CD4-positive, alpha-beta T cell treated with Interleukin-2 at 100 ng/mL for 4 hours (primary cell): ENCODE results near the gene SRPK1.

Source experiments
- DNase-seq: peaks from one replicate; pipeline ENCODE4 v3.0.0-alpha.2; 2020; ENCODE audit warnings: low spot score

Gene SRPK1

GRCh38 chr6:35898003-35898402, 22.9 kb downstream of the SRPK1 start:
- DNase-seq: no peak

- no peak for DNase-seq
Observed at GRCh38 chr6:35897486-35897885, 23.4 kb downstream of the SRPK1 start.

- DNase-seq: no peak
Observed at GRCh38 chr6:35897036-35897435, 23.9 kb downstream of the SRPK1 start.

GRCh38 chr6:35896228-35896627, 24.7 kb downstream of the SRPK1 start:
- DNase-seq: no peak

GRCh38 chr6:35895560-35895959, 25.3 kb downstream of the SRPK1 start:
- no peak for DNase-seq

GRCh38 chr6:35894776-35895175, 26.1 kb downstream of the SRPK1 start:
- DNase-seq: no peak

- no peak for DNase-seq
Observed at GRCh38 chr6:35893246-35893645, 27.7 kb downstream of the SRPK1 start.

GRCh38 chr6:35892482-35892881, 28.4 kb downstream of the SRPK1 start:
- no peak for DNase-seq

GRCh38 chr6:35879151-35879550, 41.7 kb downstream of the SRPK1 start:
- no peak for DNase-seq

- DNase-seq: no peak
Observed at GRCh38 chr6:35876902-35877301, 44.0 kb downstream of the SRPK1 start.

- no peak for DNase-seq
Observed at GRCh38 chr6:35874730-35875129, 46.2 kb downstream of the SRPK1 start.

GRCh38 chr6:35859367-35859766, 61.5 kb downstream of the SRPK1 start:
- DNase-seq: no peak

GRCh38 chr6:35857853-35858252, 63.0 kb downstream of the SRPK1 start:
- DNase-seq: no peak

GRCh38 chr6:35856250-35856649, 64.6 kb downstream of the SRPK1 start:
- no peak for DNase-seq

- no peak for DNase-seq
Observed at GRCh38 chr6:35852994-35853393, 67.9 kb downstream of the SRPK1 start.

- no peak for DNase-seq
Observed at GRCh38 chr6:35850208-35850607, 70.7 kb downstream of the SRPK1 start.

- DNase-seq: no peak
Observed at GRCh38 chr6:35844290-35844689, 76.6 kb downstream of the SRPK1 start.

GRCh38 chr6:35842381-35842780, 78.5 kb downstream of the SRPK1 start:
- no peak for DNase-seq

- no peak for DNase-seq
Observed at GRCh38 chr6:35839019-35839418, 81.9 kb downstream of the SRPK1 start.

- DNase-seq: no peak
Observed at GRCh38 chr6:35833536-35833935, 87.4 kb downstream of the SRPK1 start.

GRCh38 chr6:35831257-35832007, 89.5 kb downstream of the SRPK1 start:
- no peak for DNase-seq

GRCh38 chr6:35829306-35829705, 91.6 kb downstream of the SRPK1 start:
- DNase-seq: no peak

- DNase-seq: no peak
Observed at GRCh38 chr6:35824552-35825192, 96.2 kb downstream of the SRPK1 start.

- DNase-seq: no peak
Observed at GRCh38 chr6:35823601-35824000, 97.3 kb downstream of the SRPK1 start.
